Neural progenitor cell (in vitro differentiated cells): ENCODE measurements around the gene SCARF1. TPM values are rescaled to one million over a fixed set of nuclear protein-coding genes. Genes with fewer than 3 reads are reported as not detected.

Experiments
- DNase-seq: peaks from one replicate; pipeline ENCODE4 v3.0.0-alpha.2; 2016; ENCODE audit warnings: low spot score
- H2AFZ ChIP-seq: fragments of 200-600 bp; sonication (generic); replicated peaks from 2 replicates; pipeline ENCODE4 v1.6.1; 2016; ENCODE audit warnings: antibody characterized with exemption
- H3F3A ChIP-seq: fragments of 200-600 bp; sonication (generic); 2 replicates; pipeline ENCODE4 v1.6.1; 2016; ENCODE audit warnings: antibody characterized with exemption, low read depth
- H3K27ac ChIP-seq: fragments of 200-600 bp; sonication (generic); 2 replicates; pipeline ENCODE4 v1.5.1; 2016; ENCODE audit warnings: mild to moderate bottlenecking
- H3K27me3 ChIP-seq: fragments of 200-600 bp; sonication (generic); 2 replicates; pipeline ENCODE4 v1.6.1; 2016; ENCODE audit warnings: mild to moderate bottlenecking, moderate library complexity
- H3K36me3 ChIP-seq: fragments of 200-600 bp; sonication (generic); 2 replicates; pipeline ENCODE4 v1.5.1; 2016
- H3K4me1 ChIP-seq: fragments of 200-600 bp; sonication (generic); 2 replicates; pipeline ENCODE4 v1.6.1; 2016; ENCODE audit warnings: mixed run types
- H3K4me2 ChIP-seq: fragments of 200-600 bp; sonication (generic); 2 replicates; pipeline ENCODE4 v1.6.1; 2016
- H3K4me3 ChIP-seq: fragments of 200-600 bp; sonication (generic); 2 replicates; pipeline ENCODE4 v1.5.1; 2016
- H3K79me2 ChIP-seq: fragments of 200-600 bp; sonication (generic); 2 replicates; pipeline ENCODE4 v1.6.1; 2016; ENCODE audit warnings: low read depth
- H3K9ac ChIP-seq: fragments of 200-600 bp; sonication (generic); 2 replicates; pipeline ENCODE4 v1.6.1; 2016
- H3K9me3 ChIP-seq: fragments of 200-600 bp; sonication (generic); 2 replicates; pipeline ENCODE4 v1.5.1; 2016; ENCODE audit warnings: low read depth
- H4K20me1 ChIP-seq: fragments of 200-600 bp; sonication (generic); 2 replicates; pipeline ENCODE4 v1.6.1; 2016; ENCODE audit warnings: low read depth
- H3K27ac Mint-ChIP-seq: 3 replicates; pipeline ENCODE4 v1.8.0; 2021; ENCODE audit warnings: mixed read lengths
- H3K27me3 Mint-ChIP-seq: 2 replicates; pipeline ENCODE4 v1.8.0; 2022; ENCODE audit warnings: low read depth, mild to moderate bottlenecking, inconsistent platforms, moderate library complexity, mixed read lengths; ENCODE audit not compliant: insufficient read depth
- H3K36me3 Mint-ChIP-seq: 3 replicates; pipeline ENCODE4 v1.8.0; 2021; ENCODE audit warnings: mixed read lengths
- H3K4me1 Mint-ChIP-seq: 3 replicates; pipeline ENCODE4 v1.8.0; 2021; ENCODE audit warnings: mixed read lengths
- H3K4me3 Mint-ChIP-seq: 3 replicates; pipeline ENCODE4 v1.8.0; 2021; ENCODE audit warnings: mild to moderate bottlenecking, moderate library complexity, mixed read lengths
- H3K9me3 Mint-ChIP-seq: 3 replicates; pipeline ENCODE4 v1.8.0; 2020; ENCODE audit warnings: mixed read lengths
- CTCF ChIP-seq: fragments of 200-600 bp; sonication (generic); IDR thresholded peaks from 2 replicates; pipeline ENCODE4 v1.5.1; 2017; ENCODE audit warnings: antibody characterized with exemption, mild to moderate bottlenecking
- EZH2 ChIP-seq: fragments of 200-600 bp; sonication (generic); IDR thresholded peaks from 2 replicates; pipeline ENCODE4 v1.6.1; 2017; ENCODE audit warnings: antibody characterized with exemption, mild to moderate bottlenecking, moderate library complexity
- EZH2phosphoT487 ChIP-seq: fragments of 200-600 bp; sonication (generic); IDR thresholded peaks from 2 replicates; pipeline ENCODE4 v1.6.1; 2017; ENCODE audit warnings: antibody characterized with exemption
- total RNA-seq: library from RNA; depleted of rRNA; stranded (reverse); fragments of >200 nt; gene quantifications from 2 replicates; pipeline ENCODE4 v1.2.3, GENCODE V29; 2015; ENCODE audit warnings: low replicate concordance

The SCARF1 gene
- total RNA-seq, 1 donor from 2014 or later, result not detected

GRCh38 chr17:1607971-1608320 is 37.6 kb downstream of the SCARF1 start:
- peak overlapping the region; percentile 14 for H3K27ac Mint-ChIP-seq
- Histone ChIP-seq H3K36me3 (no peaks in the 10 kb centered on the region), H3K27me3 (no peaks in the 10 kb centered on the region), H3K4me1 (peaks cover 12% of the 10 kb centered on the region), H3K79me2 (no peaks in the 10 kb centered on the region), H3K27ac (no peak overlapping the region), H3K9ac (no peak overlapping the region), H3K4me3 (no peak overlapping the region), H3F3A (peaks cover 5% of the 10 kb centered on the region), H3K9me3 (no peaks in the 10 kb centered on the region), H2AFZ (no peak overlapping the region), H4K20me1 (no peaks in the 10 kb centered on the region), H3K4me2 (no peak overlapping the region)
- no peak for DNase-seq
- peaks cover 5% of the 10 kb centered on the region for H3K36me3 Mint-ChIP-seq
- TF ChIP-seq EZH2, result no peak
- H3K9me3 Mint-ChIP-seq, result no peaks in the 10 kb centered on the region
- H3K4me1 Mint-ChIP-seq, result peaks cover 25% of the 10 kb centered on the region
- H3K27me3 Mint-ChIP-seq, result peaks cover 2% of the 10 kb centered on the region
- no peak overlapping the region for H3K4me3 Mint-ChIP-seq

- H3K27me3 ChIP-seq, result no peaks in the 10 kb centered on the region
- Mint-ChIP-seq H3K4me1 (peaks cover 25% of the 10 kb centered on the region), H3K4me3 (no peak overlapping the region), H3K27me3 (peaks cover 2% of the 10 kb centered on the region), H3K36me3 (peaks cover 8% of the 10 kb centered on the region), H3K9me3 (peaks cover 5% of the 10 kb centered on the region), H3K27ac (peak overlapping the region; percentile 60)
- no peak for TF ChIP-seq EZH2
- no peak for TF ChIP-seq EZH2phosphoT487
- no peak for TF ChIP-seq CTCF
- H3K79me2 ChIP-seq, result no peaks in the 10 kb centered on the region
- no peak overlapping the region for H3K27ac ChIP-seq
- H3K4me3 ChIP-seq, result no peak overlapping the region
- DNase-seq, result no peak
- peaks cover 12% of the 10 kb centered on the region for H3K4me1 ChIP-seq
- H3K4me2 ChIP-seq, result no peak overlapping the region
- no peaks in the 10 kb centered on the region for H3K36me3 ChIP-seq
- no peak overlapping the region for H2AFZ ChIP-seq
- no peaks in the 10 kb centered on the region for H3K9me3 ChIP-seq
- peaks cover 5% of the 10 kb centered on the region for H3F3A ChIP-seq
- no peaks in the 10 kb centered on the region for H4K20me1 ChIP-seq
- no peak overlapping the region for H3K9ac ChIP-seq
Observed at GRCh38 chr17:1606352-1606985, 39.1 kb downstream of the SCARF1 start.

- no peak overlapping the region for H3K4me3 ChIP-seq
- Mint-ChIP-seq H3K4me1 (peaks cover 25% of the 10 kb centered on the region), H3K27me3 (peaks cover 2% of the 10 kb centered on the region), H3K9me3 (peaks cover 11% of the 10 kb centered on the region), H3K4me3 (no peak overlapping the region), H3K27ac (peak overlapping the region; percentile 78), H3K36me3 (peaks cover 10% of the 10 kb centered on the region)
- no peak overlapping the region for H2AFZ ChIP-seq
- peaks cover 12% of the 10 kb centered on the region for H3K4me1 ChIP-seq
- H3K27me3 ChIP-seq, result no peaks in the 10 kb centered on the region
- TF ChIP-seq EZH2, result no peak
- no peak for TF ChIP-seq EZH2phosphoT487
- no peak for TF ChIP-seq CTCF
- no peak overlapping the region for H3K9ac ChIP-seq
- no peaks in the 10 kb centered on the region for H3K79me2 ChIP-seq
- no peak for DNase-seq
- no peaks in the 10 kb centered on the region for H3K36me3 ChIP-seq
- H3K4me2 ChIP-seq, result no peak overlapping the region
- H3K27ac ChIP-seq, result no peak overlapping the region
- H3K9me3 ChIP-seq, result no peaks in the 10 kb centered on the region
- H4K20me1 ChIP-seq, result no peaks in the 10 kb centered on the region
- peaks cover 5% of the 10 kb centered on the region for H3F3A ChIP-seq
Observed at GRCh38 chr17:1605681-1606351, 39.7 kb downstream of the SCARF1 start.
